ENCODE results near the gene MFAP5.

Gene MFAP5

DNA sequence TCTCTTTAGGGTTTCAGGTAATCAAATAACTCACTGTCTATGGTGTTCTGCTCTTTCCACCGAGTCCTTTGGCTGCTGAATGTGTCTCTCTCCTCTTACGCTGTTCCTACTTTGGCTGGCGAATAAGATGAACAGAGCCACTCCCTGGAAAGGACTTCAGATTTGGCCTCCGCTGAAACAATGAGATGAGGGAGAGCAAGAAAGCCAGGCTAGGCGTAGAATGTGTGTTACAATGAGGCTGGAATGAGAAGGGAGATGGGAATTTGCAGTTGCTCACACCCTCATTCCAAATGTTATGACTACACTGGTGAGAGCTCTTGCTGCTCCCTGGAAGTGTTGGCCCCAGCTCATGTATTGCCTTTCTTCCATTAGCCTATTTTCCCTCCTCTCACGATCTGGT is at the start of gene MFAP5:
Gene MFAP5 (minus strand): TSS at position 234 of the 400 bp plus-strand sequence. CDS start 722 bp downstream, outside the sequence.
- no peak for TF ChIP-seq CTCF (conservative IDR thresholded peaks at IDR 0.05; ENCODE audit: control insufficient read depth, insufficient read depth, low read depth, low read length)
- DNase-seq (ENCODE audit: low read depth): peak; percentile 76
- peak within 1 kb of the TSS; percentile 19 for H3K4me3 ChIP-seq (ENCODE audit: control insufficient read depth, low read depth, low read length)

GRCh38 chr12:8709124-8709830 is 46.7 kb upstream of the MFAP5 start:
- TF ChIP-seq CTCF (conservative IDR thresholded peaks at IDR 0.05; ENCODE audit: control insufficient read depth, insufficient read depth, low read depth, low read length): no peak
- DNase-seq (ENCODE audit: low read depth): peak; percentile 18
- H3K4me3 ChIP-seq (ENCODE audit: control insufficient read depth, low read depth, low read length): no peak overlapping the region

DNA sequence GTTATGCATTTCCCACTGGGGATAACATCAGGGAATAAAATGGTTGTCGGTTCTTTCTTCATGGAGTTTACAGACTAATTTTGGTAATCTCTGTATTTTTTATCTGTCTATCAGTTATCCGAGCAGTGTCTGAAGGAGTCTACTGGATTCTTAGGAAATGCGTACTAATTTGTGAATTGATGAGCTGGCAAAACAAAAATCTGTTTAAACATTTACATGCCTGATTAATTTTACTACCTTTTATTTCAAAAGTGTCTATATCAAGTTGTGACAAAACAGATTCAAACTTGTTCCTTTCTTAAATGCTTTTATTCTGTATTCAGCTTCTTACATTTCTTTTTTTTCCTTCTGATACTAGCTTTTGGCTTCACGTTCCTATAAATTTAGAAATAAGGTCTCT is 39.5 kb upstream of the MFAP5 start:
- no peak for DNase-seq (ENCODE audit: low read depth)
- no peak for TF ChIP-seq CTCF (conservative IDR thresholded peaks at IDR 0.05; ENCODE audit: control insufficient read depth, insufficient read depth, low read depth, low read length)
- no peak overlapping the region for H3K4me3 ChIP-seq (ENCODE audit: control insufficient read depth, low read depth, low read length)

DNA sequence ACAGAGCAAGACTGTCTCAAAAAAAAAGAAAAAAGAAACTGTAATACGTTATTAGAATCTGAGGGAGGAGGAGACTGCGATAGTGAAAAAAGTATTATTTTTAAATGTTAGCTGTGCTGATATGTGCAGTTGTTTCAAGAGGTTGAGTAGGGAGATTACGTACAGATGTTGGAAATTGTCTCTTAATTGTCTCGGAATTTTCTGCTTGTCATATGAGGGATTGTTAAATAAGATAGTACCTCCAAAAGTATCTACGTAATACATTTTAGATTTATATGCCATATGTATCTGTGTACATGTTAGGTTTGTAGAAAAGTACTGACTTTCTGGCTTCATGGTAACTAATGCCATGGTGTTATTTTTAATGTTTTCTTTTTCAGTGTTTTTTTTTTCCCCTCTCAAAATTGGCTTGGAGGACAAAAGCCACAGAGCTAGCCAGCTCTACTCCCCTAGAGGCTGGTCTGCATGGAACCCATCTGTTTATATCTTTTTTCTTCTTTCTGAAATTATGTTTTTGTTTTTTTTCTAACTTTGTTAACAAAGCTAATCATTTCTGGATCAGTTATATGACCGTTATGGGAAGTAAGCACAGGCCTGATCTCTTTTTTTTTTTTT is 38.5 kb upstream of the MFAP5 start:
- no peak for TF ChIP-seq CTCF (conservative IDR thresholded peaks at IDR 0.05; ENCODE audit: control insufficient read depth, insufficient read depth, low read depth, low read length)
- DNase-seq (ENCODE audit: low read depth): no peak
- no peak overlapping the region for H3K4me3 ChIP-seq (ENCODE audit: control insufficient read depth, low read depth, low read length)

DNA sequence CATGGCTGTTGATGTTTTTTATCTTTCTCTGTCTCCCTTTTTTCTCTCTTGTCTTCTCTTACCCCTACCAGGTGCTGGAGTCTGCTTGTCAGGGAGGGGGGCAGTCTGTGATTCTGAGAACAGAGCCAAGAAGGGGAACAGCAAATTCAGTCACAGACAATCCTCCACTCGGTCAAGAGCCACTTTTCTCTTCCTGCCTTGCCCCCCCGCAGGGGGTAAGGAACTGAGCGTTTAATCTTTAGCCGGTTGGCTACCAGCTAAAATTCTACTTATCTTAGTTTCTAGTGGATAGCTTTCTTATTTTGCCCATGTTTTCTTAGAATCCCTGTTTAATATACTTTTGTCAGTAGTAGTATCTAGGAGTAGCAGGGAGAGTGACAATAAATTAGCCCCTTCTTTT is 37.1 kb upstream of the MFAP5 start:
- DNase-seq (ENCODE audit: low read depth): no peak
- no peak overlapping the region for H3K4me3 ChIP-seq (ENCODE audit: control insufficient read depth, low read depth, low read length)
- TF ChIP-seq CTCF (conservative IDR thresholded peaks at IDR 0.05; ENCODE audit: control insufficient read depth, insufficient read depth, low read depth, low read length): no peak

- no peak for TF ChIP-seq CTCF (conservative IDR thresholded peaks at IDR 0.05; ENCODE audit: control insufficient read depth, insufficient read depth, low read depth, low read length)
- peak; percentile 30 for DNase-seq (ENCODE audit: low read depth)
- H3K4me3 ChIP-seq (ENCODE audit: control insufficient read depth, low read depth, low read length): peak overlapping the region; percentile 76
These were observed 36.3 kb upstream of the MFAP5 start for GRCh38 chr12:8698879-8699278.
